ENCODE data around the gene KDM7A. TPM values are rescaled to one million over a fixed set of nuclear protein-coding genes. Genes with fewer than 3 reads are reported as not detected.
"Not testable (repeated sequence)": the region's sequence is repeated elsewhere in the genome, so short reads cannot be mapped to it uniquely, and the experiment has no call there.

Gene KDM7A
- total and polyA plus RNA-seq, 8 donors: 2.3 to 49.8 (median 17.9) TPM

DNA sequence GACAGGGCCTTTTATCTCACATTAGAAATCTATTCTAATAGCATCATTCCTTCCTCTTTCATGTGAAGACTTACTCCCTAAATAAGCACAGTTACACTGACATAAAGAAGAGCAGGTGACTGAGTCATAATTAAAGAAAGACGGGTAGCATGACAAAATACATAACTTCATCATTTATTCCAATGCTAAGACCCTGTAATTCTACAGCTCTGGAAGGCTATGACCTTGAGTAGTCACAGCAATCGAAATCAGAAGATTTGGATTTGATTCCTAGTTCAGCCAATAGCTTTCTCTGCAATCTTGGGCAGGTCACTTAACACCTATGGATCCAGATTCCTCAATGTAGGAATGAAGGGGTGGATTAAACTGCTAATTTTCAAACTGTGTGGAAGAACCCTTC, 42.7 kb downstream of the KDM7A start:
- Histone ChIP-seq H3K4me3 (no peak overlapping the region), H3K36me3 (peaks cover 14 to 60% (median 54%) of the 10 kb centered on the region in 4 donors), H3K4me1 (peaks cover 0 to 3% (median 0%) of the 10 kb centered on the region in 4 donors), H3K9me3 (no peaks in the 10 kb centered on the region), H3K27me3 (no peaks in the 10 kb centered on the region), H3K27ac (no peak overlapping the region)
- TF ChIP-seq, protein P1, sequence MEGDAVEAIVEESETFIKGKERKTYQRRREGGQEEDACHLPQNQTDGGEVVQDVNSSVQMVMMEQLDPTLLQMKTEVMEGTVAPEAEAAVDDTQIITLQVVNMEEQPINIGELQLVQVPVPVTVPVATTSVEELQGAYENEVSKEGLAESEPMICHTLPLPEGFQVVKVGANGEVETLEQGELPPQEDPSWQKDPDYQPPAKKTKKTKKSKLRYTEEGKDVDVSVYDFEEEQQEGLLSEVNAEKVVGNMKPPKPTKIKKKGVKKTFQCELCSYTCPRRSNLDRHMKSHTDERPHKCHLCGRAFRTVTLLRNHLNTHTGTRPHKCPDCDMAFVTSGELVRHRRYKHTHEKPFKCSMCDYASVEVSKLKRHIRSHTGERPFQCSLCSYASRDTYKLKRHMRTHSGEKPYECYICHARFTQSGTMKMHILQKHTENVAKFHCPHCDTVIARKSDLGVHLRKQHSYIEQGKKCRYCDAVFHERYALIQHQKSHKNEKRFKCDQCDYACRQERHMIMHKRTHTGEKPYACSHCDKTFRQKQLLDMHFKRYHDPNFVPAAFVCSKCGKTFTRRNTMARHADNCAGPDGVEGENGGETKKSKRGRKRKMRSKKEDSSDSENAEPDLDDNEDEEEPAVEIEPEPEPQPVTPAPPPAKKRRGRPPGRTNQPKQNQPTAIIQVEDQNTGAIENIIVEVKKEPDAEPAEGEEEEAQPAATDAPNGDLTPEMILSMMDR (IDR thresholded peaks at IDR 0.05): no peak
- TF ChIP-seq EP300 (IDR thresholded peaks at IDR 0.05) (no peak), POLR2A (IDR thresholded peaks at IDR 0.05) (no peak), POLR2AphosphoS5 (IDR thresholded peaks at IDR 0.05) (no peak)
- intact Hi-C loops (cut with DNase I; ENCODE audit: low total_unique reads): no loop called here
- WGBS, 5 donors: 82 to 88% (median 85%) methylated on average over 2 of the region's 2 CpGs
- no peak for DNase-seq

DNA sequence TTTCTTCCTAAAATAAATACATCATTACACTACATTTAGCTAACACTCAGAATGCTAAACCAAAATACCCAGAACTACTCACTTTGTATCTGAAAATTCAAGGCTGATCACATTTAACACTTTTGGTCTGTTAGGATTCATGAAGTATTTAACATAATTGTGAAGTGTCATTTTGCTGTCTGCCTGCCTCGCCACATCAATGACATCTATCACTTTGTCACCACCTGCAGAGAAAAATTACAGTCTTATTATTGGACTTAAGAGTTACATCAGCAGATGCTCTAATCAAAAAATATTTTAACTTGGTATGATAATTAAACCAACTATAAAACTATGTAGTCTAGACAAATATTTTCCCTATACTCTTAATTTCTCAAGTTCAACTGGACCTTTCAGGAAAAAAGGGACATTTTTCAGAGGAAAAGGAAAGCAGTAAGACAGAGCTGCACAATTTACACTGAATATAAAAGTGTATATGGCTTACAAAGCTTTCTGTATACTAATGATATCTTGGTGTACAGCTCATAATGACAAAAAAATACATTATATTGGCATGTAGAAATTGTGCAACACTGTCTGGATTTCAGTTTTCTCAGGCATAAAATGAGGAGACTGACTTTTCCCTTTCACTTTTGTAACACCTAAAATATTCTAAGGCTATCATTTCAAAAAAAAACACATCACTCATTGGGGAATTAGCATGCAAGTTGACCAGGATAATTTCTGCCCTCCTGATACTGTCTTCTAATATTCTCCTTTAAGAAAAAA, 49.2 kb downstream of the KDM7A start:
- TF ChIP-seq EP300 (IDR thresholded peaks at IDR 0.05): no peak
- no peak for TF ChIP-seq POLR2AphosphoS5 (IDR thresholded peaks at IDR 0.05)
- TF ChIP-seq, protein P1 (IDR thresholded peaks at IDR 0.05): no peak
- no peak for TF ChIP-seq POLR2A (IDR thresholded peaks at IDR 0.05)
- H3K36me3 ChIP-seq: peaks cover 10 to 95% (median 85%) of the 10 kb centered on the region in 4 donors
- 93 to 100% (median 98%) methylated on average over 1 of the region's 1 CpG for WGBS, 5 donors
- H3K27ac ChIP-seq: no peak overlapping the region
- no peak for DNase-seq
- H3K4me3 ChIP-seq: no peak overlapping the region
- intact Hi-C loops (cut with DNase I; ENCODE audit: low total_unique reads): no loop called here
- no peaks in the 10 kb centered on the region for H3K4me1 ChIP-seq
- no peaks in the 10 kb centered on the region for H3K9me3 ChIP-seq
- no peaks in the 10 kb centered on the region for H3K27me3 ChIP-seq

DNA sequence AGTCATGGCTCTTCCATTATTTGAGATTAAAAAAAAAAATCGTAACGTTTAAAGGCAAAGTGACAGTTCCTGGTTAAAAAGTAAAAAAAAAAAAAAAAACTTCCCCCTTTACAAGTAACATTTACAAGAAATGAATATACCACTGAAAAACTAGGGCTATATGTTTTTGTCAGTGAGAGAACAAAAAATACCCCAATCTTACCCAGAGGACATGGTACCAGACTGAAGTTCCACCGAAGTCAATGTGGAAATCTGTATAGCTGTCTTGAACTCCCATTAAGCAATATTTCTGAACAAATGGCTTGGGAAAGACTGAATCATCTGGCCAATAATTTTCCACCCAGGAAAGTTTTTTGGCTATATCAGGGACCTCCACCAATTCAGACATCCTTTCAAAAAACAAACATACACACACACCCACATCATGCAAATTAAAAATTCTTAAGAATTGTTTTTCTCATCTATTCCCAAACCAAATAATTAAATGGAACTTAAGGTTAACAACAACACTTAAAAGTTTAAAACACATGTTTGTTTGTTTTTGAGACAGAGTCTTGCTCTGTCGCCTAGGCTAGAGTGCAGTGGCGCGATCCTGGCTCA, 50.2 kb downstream of the KDM7A start:
- 92 to 98% (median 96%) methylated on average over 6 of the region's 6 CpGs for WGBS, 5 donors
- Histone ChIP-seq H3K4me1 (no peaks in the 10 kb centered on the region), H3K27me3 (no peaks in the 10 kb centered on the region), H3K36me3 (peaks cover 9 to 91% (median 77%) of the 10 kb centered on the region in 4 donors), H3K9me3 (no peaks in the 10 kb centered on the region), H3K4me3 (no peak overlapping the region), H3K27ac (no peak overlapping the region)
- TF ChIP-seq POLR2A (IDR thresholded peaks at IDR 0.05) (no peak), EP300 (IDR thresholded peaks at IDR 0.05) (no peak)
- DNase-seq: no peak
- intact Hi-C loops (cut with DNase I; ENCODE audit: low total_unique reads): no loop called here

DNA sequence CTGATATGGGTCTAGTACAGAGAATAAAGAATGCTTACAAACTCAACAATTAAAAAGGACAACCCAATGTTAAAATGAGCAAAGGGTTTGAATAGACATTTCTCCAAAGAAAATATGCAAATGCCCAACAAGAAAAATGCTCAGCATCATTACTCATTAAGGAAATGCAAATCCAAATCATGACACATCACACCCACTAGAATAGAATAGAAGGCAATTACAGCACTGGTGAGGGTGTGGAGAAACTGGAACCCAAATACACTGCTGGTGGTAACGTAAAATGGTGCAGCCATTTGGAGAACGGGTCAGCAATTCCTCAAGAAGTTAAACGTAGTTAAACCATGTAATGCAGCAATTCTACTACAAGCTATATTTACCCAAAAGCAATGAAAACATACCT, 53.8 kb downstream of the KDM7A start:
- no peak for DNase-seq
- intact Hi-C loops (cut with DNase I; ENCODE audit: low total_unique reads): no loop called here
- peaks cover 4 to 88% (median 65%) of the 10 kb centered on the region in 4 donors for H3K36me3 ChIP-seq
- H3K9me3 ChIP-seq: no peaks in the 10 kb centered on the region
- H3K4me3 ChIP-seq: no peak overlapping the region
- H3K27ac ChIP-seq: no peak overlapping the region
- WGBS, 5 donors: 90 to 99% (median 95%) methylated on average over 3 of the region's 3 CpGs
- TF ChIP-seq EP300 (IDR thresholded peaks at IDR 0.05) (no peak), POLR2AphosphoS5 (IDR thresholded peaks at IDR 0.05) (no peak), POLR2A (IDR thresholded peaks at IDR 0.05) (no peak)
- TF ChIP-seq, protein P1 (IDR thresholded peaks at IDR 0.05): no peak
- H3K4me1 ChIP-seq: no peaks in the 10 kb centered on the region
- H3K27me3 ChIP-seq: no peaks in the 10 kb centered on the region

DNA sequence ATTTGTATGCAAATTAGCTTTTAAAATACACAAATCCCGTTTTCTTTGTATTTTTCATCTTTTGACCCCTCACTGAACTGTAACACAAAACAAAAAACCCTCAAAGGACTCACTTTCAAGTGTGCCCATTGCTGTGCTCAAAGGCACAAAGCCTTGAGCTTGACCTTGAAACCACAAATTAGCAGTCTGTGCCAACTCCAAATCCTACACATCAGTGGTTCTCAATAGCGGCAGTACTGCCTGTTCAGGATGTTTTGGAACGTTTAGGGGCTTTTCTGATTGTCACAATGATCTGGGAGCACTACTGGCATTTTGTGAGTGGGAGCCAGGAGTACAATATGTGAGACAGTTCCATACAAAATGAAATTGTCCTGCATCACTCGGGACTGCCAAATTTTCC, 55.5 kb downstream of the KDM7A start:
- Histone ChIP-seq H3K4me3 (no peak overlapping the region), H3K4me1 (no peaks in the 10 kb centered on the region), H3K27me3 (no peaks in the 10 kb centered on the region), H3K36me3 (peaks cover 8 to 88% (median 59%) of the 10 kb centered on the region in 4 donors), H3K9me3 (no peaks in the 10 kb centered on the region), H3K27ac (no peak overlapping the region)
- 54 to 62% (median 56%) methylated on average over 4 of the region's 4 CpGs for WGBS, 5 donors
- DNase-seq: no peak
- intact Hi-C loops (cut with DNase I; ENCODE audit: low total_unique reads): no loop called here
- TF ChIP-seq EP300 (IDR thresholded peaks at IDR 0.05) (no peak), POLR2A (IDR thresholded peaks at IDR 0.05) (no peak), POLR2AphosphoS5 (IDR thresholded peaks at IDR 0.05) (no peak)
- TF ChIP-seq, protein P1 (IDR thresholded peaks at IDR 0.05): no peak

DNA sequence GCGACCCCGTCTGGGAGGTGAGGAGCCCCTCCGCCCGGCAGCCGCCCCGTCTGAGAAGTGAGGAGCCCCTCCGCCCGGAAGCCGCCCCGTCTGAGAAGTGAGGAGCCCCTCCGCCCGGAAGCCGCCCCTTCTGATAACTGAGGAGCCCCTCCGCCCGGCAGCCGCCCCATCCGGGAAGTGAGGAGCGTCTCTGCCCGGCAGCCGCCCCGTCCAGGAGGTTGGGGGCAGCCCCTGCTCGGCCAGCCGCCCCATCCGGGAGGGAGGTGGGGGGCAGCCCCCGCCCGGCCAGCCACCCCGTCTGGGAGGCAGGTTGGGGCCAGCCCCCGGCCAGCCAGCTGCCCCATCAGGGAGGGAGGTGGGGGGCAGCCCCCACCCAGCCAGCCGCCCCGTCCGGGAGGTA, 62.0 kb downstream of the KDM7A start:
- intact Hi-C loops (cut with DNase I; ENCODE audit: low total_unique reads); H3K4me1 ChIP-seq; H3K27ac ChIP-seq; H3K27me3 ChIP-seq; H3K4me3 ChIP-seq; H3K9me3 ChIP-seq; DNase-seq: not testable (repeated sequence)
- peaks cover 24 to 95% (median 78%) of the 10 kb centered on the region in 4 donors for H3K36me3 ChIP-seq
- WGBS, 5 donors: 97 to 100% (median 99%) methylated on average over 13 to 31 of the region's 31 CpGs

DNA sequence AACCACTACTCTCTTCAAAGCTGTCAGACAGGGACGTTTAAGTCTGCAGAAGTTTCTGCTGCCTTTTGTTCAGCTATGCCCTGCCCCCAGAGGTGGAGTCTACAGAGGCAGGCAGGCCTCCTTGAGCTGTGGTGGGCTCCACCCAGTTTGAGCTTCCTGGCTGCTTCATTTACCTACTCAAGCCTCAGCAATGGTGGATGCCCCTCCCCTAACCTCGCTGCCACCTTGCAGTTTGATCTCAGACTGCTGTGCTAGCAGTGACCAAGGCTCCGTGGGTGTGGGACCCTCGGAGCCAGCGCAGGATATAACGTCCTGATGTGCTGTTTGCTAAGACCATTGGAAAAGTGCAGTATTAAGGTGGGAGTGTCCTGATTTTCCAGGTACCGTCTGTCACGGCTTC, 68.0 kb downstream of the KDM7A start:
- H3K4me1 ChIP-seq; DNase-seq; H3K27ac ChIP-seq; H3K9me3 ChIP-seq; H3K27me3 ChIP-seq; H3K4me3 ChIP-seq; intact Hi-C loops (cut with DNase I; ENCODE audit: low total_unique reads): not testable (repeated sequence)
- 89 to 94% (median 90%) methylated on average over 8 of the region's 8 CpGs for WGBS, 5 donors
- H3K36me3 ChIP-seq: peaks cover 26 to 64% (median 57%) of the 10 kb centered on the region in 4 donors
